Stimulated activated CD4-positive, alpha-beta T cell treated with anti-CD3 and anti-CD28 coated beads, Interleukin-4, amount 100 ng/mL, for 24 hours (primary cell): ENCODE measurements around the gene TESK2.

Experiments
- DNase-seq: peaks from one replicate; pipeline ENCODE4 v3.0.0-alpha.2; 2020

TESK2 gene

DNA sequence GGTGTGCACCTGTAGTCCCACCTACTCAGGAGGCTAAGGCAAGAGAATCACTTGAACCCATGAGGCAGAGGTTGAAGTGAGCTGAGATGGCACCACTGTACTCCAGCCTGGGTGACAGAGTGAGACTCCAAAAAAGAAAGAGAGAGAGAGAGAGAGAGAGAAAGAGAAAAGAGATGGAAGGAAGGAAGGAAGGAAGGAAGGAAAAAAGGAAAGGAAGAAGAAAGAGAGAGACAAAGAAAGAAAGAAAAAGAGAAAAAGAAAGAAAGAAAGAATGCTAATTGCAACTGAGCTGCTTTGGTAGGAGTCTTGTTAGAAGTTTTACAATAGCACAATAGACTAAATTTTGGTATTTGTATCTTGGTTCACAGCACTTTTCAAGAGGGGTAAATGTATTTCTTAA is 25.7 kb downstream of the TESK2 start:
- DNase-seq: no peak

- no peak for DNase-seq
Observed at GRCh38 chr1:45458894-45459293, 32.1 kb downstream of the TESK2 start.

- DNase-seq: no peak
Observed at GRCh38 chr1:45456531-45456930, 34.4 kb downstream of the TESK2 start.

GRCh38 chr1:45455162-45455561 is 35.8 kb downstream of the TESK2 start:
- DNase-seq: no peak

DNA sequence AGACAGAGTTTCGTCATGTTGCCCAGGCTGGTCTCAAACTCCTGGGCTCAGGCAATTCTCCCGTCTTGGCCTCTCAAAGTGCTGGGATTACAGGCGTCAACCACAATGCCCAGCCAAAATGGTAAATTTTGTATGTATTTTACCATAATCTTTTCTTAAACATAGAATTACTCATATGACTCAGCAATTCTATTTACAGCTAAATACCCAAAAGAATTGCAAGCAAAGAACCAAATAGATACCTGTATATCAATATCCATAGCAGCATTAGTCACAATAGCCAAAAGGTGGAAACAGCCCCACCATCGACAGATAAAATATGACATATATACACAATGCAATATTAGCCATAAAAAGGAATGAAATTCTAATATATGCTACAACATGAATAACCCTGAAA is 36.5 kb downstream of the TESK2 start:
- no peak for DNase-seq

DNA sequence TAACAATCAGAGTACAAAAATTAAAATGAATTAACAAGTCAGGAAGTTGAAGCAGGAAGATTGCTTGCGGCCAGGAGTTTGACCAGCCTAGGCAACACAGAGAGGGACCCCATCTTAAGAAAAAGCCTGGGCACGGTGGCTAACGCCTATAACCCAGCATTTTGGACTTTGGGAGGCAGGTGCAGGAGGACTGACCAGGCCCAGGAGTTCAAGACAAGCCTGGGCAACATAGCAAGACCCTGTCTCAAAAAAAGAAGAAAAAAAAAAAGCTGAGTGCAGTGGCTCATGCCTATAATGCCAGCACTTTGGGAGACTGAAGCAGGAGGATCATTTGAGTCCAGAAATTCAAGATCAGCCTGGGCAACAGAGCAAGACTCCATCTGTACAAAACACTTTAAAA is 38.5 kb downstream of the TESK2 start:
- no peak for DNase-seq

DNA sequence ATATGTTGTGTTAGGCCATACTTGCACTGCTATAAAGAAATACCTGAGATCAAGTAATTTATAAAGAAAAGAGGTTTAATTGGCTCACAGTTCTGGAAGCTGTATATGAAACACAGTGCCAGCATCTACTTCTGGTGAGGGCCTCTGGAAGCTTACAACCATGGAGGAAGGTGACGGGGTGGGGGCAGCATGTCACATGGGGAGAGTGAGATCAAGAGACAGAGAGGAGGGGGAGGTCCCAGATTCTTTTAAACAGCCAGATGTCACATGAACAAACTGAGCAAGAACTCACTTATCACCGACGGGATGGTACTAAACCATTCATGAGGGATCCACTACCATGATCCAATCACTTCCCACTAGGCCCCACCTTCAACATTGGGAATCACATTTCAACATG is 42.6 kb downstream of the TESK2 start:
- DNase-seq: no peak

- DNase-seq: no peak
Observed at GRCh38 chr1:45446950-45447672, 43.9 kb downstream of the TESK2 start.

DNA sequence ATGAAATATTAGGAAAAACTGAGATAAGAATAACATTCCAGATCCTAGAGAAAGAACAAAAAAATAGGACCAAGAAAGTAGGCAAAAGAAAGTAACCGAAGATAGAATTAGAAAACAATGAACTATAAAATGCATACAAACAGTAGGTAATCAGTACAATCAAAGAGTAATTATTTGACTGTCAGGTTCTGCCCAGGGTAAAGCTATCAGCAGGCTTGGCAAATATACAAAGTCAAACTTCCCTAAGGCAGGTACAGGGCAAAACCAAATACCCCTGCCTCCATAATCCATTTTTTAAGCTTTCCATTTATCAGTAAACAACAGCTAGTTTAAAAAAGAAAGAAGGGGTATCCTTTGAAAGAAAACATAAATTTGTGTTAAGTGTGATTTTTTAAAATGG is 44.4 kb downstream of the TESK2 start:
- no peak for DNase-seq

DNA sequence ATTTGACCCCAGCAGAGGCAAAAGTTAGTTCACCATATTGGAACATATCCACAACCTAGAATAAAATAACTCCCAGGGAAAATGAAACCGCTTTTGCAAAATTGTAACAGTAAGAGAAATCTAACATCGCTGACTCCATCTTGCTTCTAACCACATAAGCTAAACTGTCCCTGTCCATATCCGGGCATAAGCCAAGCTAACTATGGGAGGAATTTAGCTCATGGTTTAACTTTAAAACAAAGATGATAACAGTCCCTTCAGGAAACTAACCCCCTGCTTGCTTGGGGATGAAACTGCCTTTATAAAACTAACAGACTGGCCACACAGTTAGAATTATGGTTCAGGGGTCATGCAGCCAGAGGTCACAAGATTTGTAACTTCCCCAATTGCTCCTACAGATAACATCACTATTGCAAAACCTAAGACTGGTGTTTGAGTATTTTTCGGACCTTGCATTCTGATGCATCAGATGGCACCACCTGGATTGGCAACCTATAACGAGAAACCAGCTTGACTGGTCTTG is 46.3 kb downstream of the TESK2 start:
- DNase-seq: no peak

DNA sequence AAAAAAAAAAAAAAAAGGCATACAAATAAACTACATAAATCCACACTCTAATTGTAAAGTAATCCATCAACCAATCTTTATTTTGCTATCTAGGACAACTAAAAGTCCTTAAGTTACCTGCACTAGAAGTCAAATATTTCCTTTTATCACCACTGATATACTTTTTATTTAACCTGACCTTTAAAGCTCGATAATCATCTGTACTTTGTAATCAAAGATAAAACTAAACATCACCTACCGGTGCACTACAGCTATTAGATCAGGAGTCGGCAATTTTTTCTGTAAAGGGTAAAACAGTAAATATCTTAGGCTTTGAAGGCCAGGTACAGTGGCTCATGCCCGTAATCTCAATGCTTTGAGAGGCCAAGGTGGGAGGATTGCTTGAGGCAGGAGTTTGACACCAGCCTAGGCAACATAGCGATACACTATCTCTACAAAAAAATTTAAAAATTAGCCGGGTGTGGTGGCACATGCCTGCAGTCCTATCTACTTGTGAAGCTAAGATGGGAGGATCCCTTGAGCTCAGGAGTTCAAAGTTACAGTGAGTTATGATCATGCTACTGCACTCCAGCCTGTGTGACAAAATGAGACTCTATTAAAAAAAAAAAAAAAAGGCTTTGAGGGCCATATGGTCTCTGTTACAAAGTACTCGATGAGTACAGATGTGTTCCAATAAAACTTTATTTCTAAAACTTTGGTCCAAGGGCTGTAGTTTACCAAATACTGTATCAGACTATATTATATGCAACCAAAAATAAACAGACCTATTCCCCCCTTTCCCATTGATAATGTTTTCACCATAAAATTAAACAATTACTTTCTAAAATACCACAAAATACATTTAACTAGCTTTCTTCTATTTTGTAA is 47.1 kb downstream of the TESK2 start:
- no peak for DNase-seq

GRCh38 chr1:45442272-45442671 is 48.7 kb downstream of the TESK2 start:
- DNase-seq: no peak

- no peak for DNase-seq
Observed at GRCh38 chr1:45437323-45437722, 53.6 kb downstream of the TESK2 start.

DNA sequence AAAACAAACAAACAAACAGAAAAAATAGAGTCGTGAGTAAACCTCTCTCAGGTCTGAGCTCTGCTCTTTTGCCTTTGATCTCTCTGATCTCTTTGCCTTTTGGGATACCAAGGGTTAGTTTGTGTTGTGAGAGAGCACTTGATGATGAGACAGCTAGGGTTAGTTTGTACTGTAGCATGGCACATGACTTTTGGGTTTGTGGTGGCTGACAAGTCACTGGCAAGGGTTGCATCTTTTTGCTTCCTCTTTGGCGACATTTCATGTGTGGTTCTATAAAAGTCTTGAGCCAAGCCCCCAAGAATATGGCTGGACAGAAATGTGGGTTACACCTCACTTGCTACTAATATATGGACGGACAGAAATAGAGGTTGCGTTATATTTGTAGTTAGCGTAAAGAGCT is 60.5 kb downstream of the TESK2 start:
- DNase-seq: no peak

DNA sequence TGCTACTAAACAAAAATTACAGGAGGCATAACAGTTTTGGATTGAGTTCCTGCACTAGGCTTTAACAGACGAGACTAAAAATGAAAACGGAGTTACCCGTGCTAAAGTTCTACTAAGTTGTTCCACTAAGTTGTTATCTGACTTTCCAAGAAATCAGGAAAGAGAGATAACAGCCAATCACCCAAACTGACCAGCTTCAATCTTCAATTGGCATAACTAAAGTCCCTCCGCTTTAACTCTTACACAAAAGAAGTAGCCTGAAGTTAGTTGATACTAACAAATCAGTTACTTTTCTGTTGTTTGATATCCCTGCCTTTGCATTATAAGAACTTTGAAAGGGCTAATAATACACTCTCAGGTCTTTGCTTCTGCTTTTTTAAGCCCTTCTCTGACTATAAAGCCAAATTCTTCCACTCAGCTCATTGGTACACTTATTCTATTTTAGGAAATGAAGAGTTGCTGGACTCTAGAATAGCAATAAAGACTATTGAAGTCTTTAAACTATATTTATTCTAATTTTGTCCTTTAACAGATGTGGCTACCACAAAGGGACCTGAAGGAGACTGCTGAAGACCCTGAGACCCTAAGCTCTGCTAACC is 61.3 kb downstream of the TESK2 start:
- no peak for DNase-seq

DNA sequence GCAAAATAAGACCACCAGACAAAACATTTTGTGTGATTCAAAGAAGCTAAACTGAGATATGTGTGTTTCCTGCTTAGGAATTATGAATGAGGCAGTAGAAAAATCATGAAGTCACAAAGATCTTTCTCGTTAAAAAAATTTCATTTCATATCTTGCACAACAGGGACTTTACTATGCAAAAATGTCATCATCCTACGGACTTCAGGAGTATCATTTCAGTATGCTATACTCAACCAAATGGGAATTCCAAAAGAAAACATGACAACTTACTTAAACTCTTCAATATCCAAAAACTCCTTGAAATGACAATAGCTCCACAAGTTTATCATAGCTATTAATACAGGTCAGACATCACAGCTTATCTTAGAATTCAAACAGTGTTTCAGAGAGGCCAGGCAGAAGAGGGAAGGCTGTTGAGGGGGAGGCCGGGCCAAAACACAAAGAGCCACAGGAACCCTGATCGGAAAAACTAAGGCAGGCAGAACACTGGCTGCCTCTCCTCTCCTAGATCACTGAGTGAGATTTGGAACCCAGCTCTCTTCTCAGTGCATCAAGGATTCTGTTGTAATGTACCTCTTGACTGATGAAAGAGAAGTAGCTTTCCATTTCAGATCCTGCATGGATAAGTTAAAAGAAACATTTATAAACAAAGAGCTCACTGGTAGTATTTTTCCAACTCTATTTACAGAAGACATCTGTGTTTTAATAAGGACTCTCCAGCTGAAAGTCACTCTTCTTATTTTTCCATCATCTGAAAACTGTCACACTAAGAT is 66.9 kb downstream of the TESK2 start:
- DNase-seq: no peak

GRCh38 chr1:45421935-45422334 is 69.0 kb downstream of the TESK2 start:
- DNase-seq: no peak

DNA sequence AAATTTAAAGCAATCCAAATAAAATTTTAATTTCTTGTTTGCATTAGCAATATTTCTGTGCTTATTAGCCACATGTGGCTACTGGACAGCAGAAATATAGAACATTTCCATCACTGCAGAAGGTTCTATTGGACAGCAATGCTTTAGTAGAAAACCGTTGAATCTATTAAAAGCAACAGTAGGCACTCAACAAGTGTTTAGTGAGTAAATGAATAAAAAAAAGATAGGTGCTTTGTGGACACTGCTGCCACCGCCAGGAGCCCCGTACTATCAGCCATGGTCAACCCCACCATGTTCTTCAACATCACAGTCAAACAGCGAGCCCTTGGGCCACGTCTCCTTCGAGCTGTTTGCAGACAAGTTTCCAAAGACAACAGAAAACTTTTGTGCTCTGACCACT is 76.2 kb downstream of the TESK2 start:
- no peak for DNase-seq

- DNase-seq: no peak
Observed at GRCh38 chr1:45412899-45413298, 78.1 kb downstream of the TESK2 start.

DNA sequence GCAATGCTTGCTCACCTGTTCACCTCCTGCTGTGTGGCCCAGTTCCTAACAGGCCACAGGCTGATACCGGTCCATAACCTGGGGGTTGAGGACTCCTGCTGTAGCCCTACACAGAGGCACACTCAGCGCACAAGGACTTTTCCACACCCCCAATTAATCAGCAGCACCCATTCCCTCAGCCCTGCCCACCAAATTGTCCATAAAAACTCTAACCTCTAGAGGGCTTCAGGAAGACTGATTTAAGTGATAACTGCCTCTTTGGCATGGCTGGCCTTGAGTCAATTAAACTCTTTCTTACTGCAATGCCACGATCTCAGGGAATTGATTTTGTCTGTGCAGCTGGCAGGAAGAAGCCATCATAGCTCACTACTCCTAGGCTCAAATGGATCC is 79.5 kb downstream of the TESK2 start:
- no peak for DNase-seq

DNA sequence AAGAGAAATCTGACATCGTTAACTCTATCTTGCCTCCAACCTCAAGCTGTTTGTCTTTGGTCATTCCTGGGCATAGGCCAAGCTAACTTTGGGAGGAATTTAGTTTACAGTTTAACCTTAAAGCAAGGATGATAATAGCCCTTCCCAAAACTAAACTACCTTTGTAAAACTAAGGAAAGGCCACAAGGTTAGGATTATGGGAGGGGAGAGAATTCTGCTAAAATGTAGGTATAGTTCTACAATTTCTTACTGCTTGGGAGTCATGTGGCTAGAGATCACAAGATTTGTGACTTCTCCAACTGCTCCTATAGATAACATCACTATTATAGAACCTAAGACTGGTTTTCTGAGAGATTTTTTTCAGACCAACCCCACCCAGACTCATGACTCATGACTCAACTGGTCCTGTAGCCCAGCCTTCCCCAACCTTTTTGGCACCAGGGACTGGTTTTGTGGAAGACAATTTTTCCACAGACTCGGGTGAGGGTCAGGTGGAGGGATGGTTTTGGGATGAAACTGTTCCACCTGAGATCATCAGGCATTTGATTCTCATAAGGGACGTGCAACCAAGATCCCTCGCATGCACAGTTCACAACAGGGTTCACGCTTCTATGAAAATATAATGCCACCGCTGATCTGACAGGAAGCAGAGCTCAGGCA is 80.0 kb downstream of the TESK2 start:
- no peak for DNase-seq

GRCh38 chr1:45409276-45409675 is 81.7 kb downstream of the TESK2 start:
- no peak for DNase-seq
